WTC11 (cell line): ENCODE data around the gene SMC1B. TPM values are rescaled to one million over a fixed set of nuclear protein-coding genes. Genes with fewer than 3 reads are reported as not detected.

ENCODE experiments used
- ATAC-seq: fragments of 200-7000 bp; cut with Tn5 transposase; 2 replicates; pipeline ENCODE4 v1.10.0; 2021; ENCODE audit warnings: mild to moderate bottlenecking, moderate library complexity
- CTCF ChIA-PET: fragments of 300-600 bp; sonication (Branson Sonifier 250); formaldehyde crosslinking; loops from one replicate; lab custom pipeline; 2021; ENCODE audit warnings: antibody characterized with exemption; lab: Charles Lee
- POLR2A ChIA-PET: fragments of 350-600 bp; sonication (Branson Sonifier 250); formaldehyde crosslinking; loops from one replicate; lab custom pipeline; 2021; ENCODE audit warnings: antibody characterized with exemption; lab: Charles Lee
- DNase-seq: peaks from one replicate; pipeline ENCODE4 v3.0.0; 2021; ENCODE audit warnings: low spot score
- H3K27ac Mint-ChIP-seq: 2 replicates; pipeline ENCODE4 v1.8.0; 2021; ENCODE audit warnings: mixed read lengths
- H3K27me3 Mint-ChIP-seq: 2 replicates; pipeline ENCODE4 v1.8.0; 2021; ENCODE audit warnings: low read depth, mild to moderate bottlenecking, moderate library complexity, mixed read lengths
- H3K36me3 Mint-ChIP-seq: 2 replicates; pipeline ENCODE4 v1.8.0; 2021; ENCODE audit warnings: mixed read lengths
- H3K4me1 Mint-ChIP-seq: 2 replicates; pipeline ENCODE4 v1.8.0; 2022; ENCODE audit warnings: mixed read lengths
- H3K4me3 Mint-ChIP-seq: 2 replicates; pipeline ENCODE4 v1.8.0; 2021; ENCODE audit warnings: mild to moderate bottlenecking, moderate library complexity, mixed read lengths
- H3K9me3 Mint-ChIP-seq: 2 replicates; pipeline ENCODE4 v1.8.0; 2021; ENCODE audit warnings: mixed read lengths
- E2F1 ChIP-seq: sonication (generic); formaldehyde crosslinking; IDR thresholded peaks from 2 replicates; pipeline ENCODE4 v1.8.0; 2022; ENCODE audit warnings: mild to moderate bottlenecking, missing genetic modification reagents
- E2F5 ChIP-seq: sonication (generic); formaldehyde crosslinking; IDR thresholded peaks from 2 replicates; pipeline ENCODE4 v1.8.1; 2022; ENCODE audit warnings: mild to moderate bottlenecking, moderate library complexity, missing genetic modification reagents
- ETV6 ChIP-seq: sonication (generic); formaldehyde crosslinking; IDR thresholded peaks from 2 replicates; pipeline ENCODE4 v1.8.1; 2022; ENCODE audit warnings: mild to moderate bottlenecking, missing genetic modification reagents
- FOXK1 ChIP-seq: sonication (generic); formaldehyde crosslinking; IDR thresholded peaks from 2 replicates; pipeline ENCODE4 v1.8.0; 2022; ENCODE audit warnings: mild to moderate bottlenecking, moderate library complexity, missing genetic modification reagents
- FOXP4 ChIP-seq: sonication (generic); formaldehyde crosslinking; IDR thresholded peaks from 2 replicates; pipeline ENCODE4 v1.8.0; 2022; ENCODE audit warnings: mild to moderate bottlenecking, missing genetic modification reagents
- GABPB1 ChIP-seq: sonication (generic); formaldehyde crosslinking; IDR thresholded peaks from 2 replicates; pipeline ENCODE4 v1.8.1; 2023; ENCODE audit warnings: mild to moderate bottlenecking, missing genetic modification reagents
- HMGXB4 ChIP-seq: sonication (generic); formaldehyde crosslinking; IDR thresholded peaks from 2 replicates; pipeline ENCODE4 v1.8.1; 2023; ENCODE audit warnings: mild to moderate bottlenecking, moderate library complexity, missing genetic modification reagents
- NR2C2 ChIP-seq: sonication (generic); formaldehyde crosslinking; IDR thresholded peaks from 2 replicates; pipeline ENCODE4 v1.8.0; 2022; ENCODE audit warnings: mild to moderate bottlenecking, missing genetic modification reagents
- PREB ChIP-seq: sonication (generic); formaldehyde crosslinking; IDR thresholded peaks from 2 replicates; pipeline ENCODE4 v1.8.1; 2022; ENCODE audit warnings: mild to moderate bottlenecking, missing genetic modification reagents, moderate library complexity, borderline replicate concordance
- SP1 ChIP-seq: sonication (generic); formaldehyde crosslinking; conservative IDR thresholded peaks from 2 replicates; pipeline ENCODE4 v1.8.1; 2022; ENCODE audit warnings: missing genetic modification reagents
- ZNF121 ChIP-seq: sonication (generic); formaldehyde crosslinking; IDR thresholded peaks from 2 replicates; pipeline ENCODE4 v1.8.0; 2023; ENCODE audit warnings: missing genetic modification reagents
- ZNF317 ChIP-seq: sonication (generic); formaldehyde crosslinking; IDR thresholded peaks from 2 replicates; pipeline ENCODE4 v1.8.1; 2023; ENCODE audit warnings: low read depth, mild to moderate bottlenecking, moderate library complexity, missing genetic modification reagents, borderline replicate concordance
- ZNF396 ChIP-seq: fragments of 250-450 bp; sonication (Bioruptor Pico); IDR thresholded peaks from 2 replicates; pipeline ENCODE4 v1.8.0; 2021; ENCODE audit warnings: mild to moderate bottlenecking, moderate library complexity, borderline replicate concordance
- ZNF425 ChIP-seq: fragments of 250-450 bp; sonication (Bioruptor Pico); conservative IDR thresholded peaks from 2 replicates; pipeline ENCODE4 v1.9.0; 2021; ENCODE audit warnings: mild to moderate bottlenecking
- ZNF512 ChIP-seq: sonication (generic); formaldehyde crosslinking; IDR thresholded peaks from 2 replicates; pipeline ENCODE4 v1.8.1; 2022; ENCODE audit warnings: missing genetic modification reagents, borderline replicate concordance
- total RNA-seq: library from RNA; stranded (reverse); gene quantifications from 3 replicates; pipeline ENCODE4 v1.2.3, GENCODE V29; 2021

SMC1B gene
- total RNA-seq, 1 experiment from 2014 or later, result 0.07 TPM

GRCh38 chr22:45309422-45310227 lies 103.8 kb downstream of the SMC1B start, which contains the start of gene FAM118A:
Gene FAM118A (plus strand): TSS chr22:45309934. CDS start chr22:45322380, 12,446 bp downstream.
- CTCF ChIA-PET, result interaction anchor here (1.5 kb wide), 1 partner anchor 153 kb away, joined by 3 read pairs; no protein-coding TSS in a partner anchor
- Mint-ChIP-seq H3K9me3 (no peaks in the 10 kb centered on the region), H3K27ac (peak within 1 kb of the TSS; percentile 97), H3K4me1 (peaks cover 34% of the 10 kb centered on the region), H3K36me3 (no peaks in the 10 kb centered on the region; the same call in 1 of the 2 replicates), H3K4me3 (peak within 1 kb of the TSS; percentile 86), H3K27me3 (peaks cover 6% of the 10 kb centered on the region)
- peak; percentile 57; the same call in 1 of the 2 replicates for TF ChIP-seq ZNF121 (CRISPR knock-in tag)
- TF ChIP-seq ZNF396 (CRISPR knock-in tag), result no peak
- TF ChIP-seq E2F5 (CRISPR knock-in tag), result 0 out of 2 replicates have a peak, but pooled peaks have one; percentile 54
- TF ChIP-seq NR2C2 (CRISPR knock-in tag), result no peak
- TF ChIP-seq ZNF425 (CRISPR knock-in tag), result no peak
- TF ChIP-seq HMGXB4 (CRISPR knock-in tag), result peak; percentile 80
- 0 out of 2 replicates have a peak, but pooled peaks have one; percentile 16 for TF ChIP-seq PREB (CRISPR knock-in tag)
- TF ChIP-seq SP1 (CRISPR knock-in tag), result peak; percentile 80
- TF ChIP-seq ZNF317 (CRISPR knock-in tag), result 0 out of 2 replicates have a peak, but pooled peaks have one; percentile 25
- 0 out of 2 replicates have a peak, but pooled peaks have one; percentile 47 for TF ChIP-seq E2F1 (CRISPR knock-in tag)
- TF ChIP-seq ETV6 (CRISPR knock-in tag), result peak; percentile 71; the same call in 1 of the 2 replicates
- peak; percentile 60 for TF ChIP-seq GABPB1
- peak; percentile 48; the same call in 1 of the 2 replicates for TF ChIP-seq FOXK1
- peak; percentile 82; the same call in 1 of the 2 replicates for TF ChIP-seq FOXP4 (CRISPR knock-in tag)
- no peak for TF ChIP-seq ZNF512
- ATAC-seq (peak; percentile 89), DNase-seq (peak; percentile 97)
- POLR2A ChIA-PET, result interaction anchor here (0.6 kb wide), 2 partner anchors 19 to 115 kb away, joined by 3 read pairs; no protein-coding TSS in a partner anchor
